Choroid plexus epithelial cell (primary cell): ENCODE measurements around the gene SLC34A3.

ENCODE experiments used
- DNase-seq: peaks from one replicate; pipeline ENCODE4 v3.0.0-alpha.2; 2010; ENCODE audit warnings: low read depth
- H3K4me3 ChIP-seq: 2 replicates; pipeline ENCODE4 v1.5.1; 2011; ENCODE audit warnings: low read depth, mild to moderate bottlenecking, control low read depth, low read length, moderate library complexity
- CTCF ChIP-seq: conservative IDR thresholded peaks from 2 replicates; pipeline ENCODE4 v1.5.1; 2011; ENCODE audit warnings: low read depth, mild to moderate bottlenecking, control low read depth, inconsistent platforms, low read length, moderate library complexity

SLC34A3 gene

GRCh38 chr9:137212520-137212919 is 18.2 kb upstream of the SLC34A3 start:
- TF ChIP-seq CTCF, result no peak
- no peak for DNase-seq
- H3K4me3 ChIP-seq, result no peak overlapping the region

- TF ChIP-seq CTCF, result peak; percentile 32
- no peak for DNase-seq
These were observed 17.3 kb upstream of the SLC34A3 start for GRCh38 chr9:137213160-137214060.

GRCh38 chr9:137214620-137215019 is 16.1 kb upstream of the SLC34A3 start:
- no peak for DNase-seq
- TF ChIP-seq CTCF, result no peak
- H3K4me3 ChIP-seq, result no peak overlapping the region

More at GRCh38 chr9:137213160-137214060, 17.3 kb upstream of the SLC34A3 start:
- no peak overlapping the region for H3K4me3 ChIP-seq

- H3K4me3 ChIP-seq, result no peak overlapping the region
- DNase-seq, result no peak
These were observed 15.3 kb upstream of the SLC34A3 start for GRCh38 chr9:137215196-137215986.

GRCh38 chr9:137216188-137216965 is 14.3 kb upstream of the SLC34A3 start:
- H3K4me3 ChIP-seq, result no peak overlapping the region
- DNase-seq, result no peak
- no peak for TF ChIP-seq CTCF

More at GRCh38 chr9:137215196-137215986, 15.3 kb upstream of the SLC34A3 start:
- TF ChIP-seq CTCF, result no peak

- H3K4me3 ChIP-seq, result no peak overlapping the region
These were observed 13.2 kb upstream of the SLC34A3 start for GRCh38 chr9:137217276-137218211.

More at GRCh38 chr9:137217276-137218211, 13.2 kb upstream of the SLC34A3 start:
- TF ChIP-seq CTCF, result no peak
- DNase-seq, result no peak
